ENCODE results near the gene OCA2. TPM values are rescaled to one million over a fixed set of nuclear protein-coding genes. Genes with fewer than 3 reads are reported as not detected.

The OCA2 gene
- total RNA-seq, 1 donor from 2014 or later = 0.79 TPM

GRCh38 chr15:28047277-28047676 is 51.8 kb downstream of the OCA2 start:
- Mint-ChIP-seq H3K27me3 (peaks cover 9% of the 10 kb centered on the region), H3K9me3 (ENCODE audit: low read depth) (peaks cover 7% of the 10 kb centered on the region), H3K4me3 (ENCODE audit: low read depth) (no peak overlapping the region), H3K36me3 (ENCODE audit: insufficient read depth) (no peaks in the 10 kb centered on the region), H3K27ac (no peak overlapping the region), H3K4me1 (ENCODE audit: low read depth) (peaks cover 9% of the 10 kb centered on the region)
- DNase-seq (ENCODE audit: low spot score, unreplicated experiment) = no peak
- TF ChIP-seq, protein P1, sequence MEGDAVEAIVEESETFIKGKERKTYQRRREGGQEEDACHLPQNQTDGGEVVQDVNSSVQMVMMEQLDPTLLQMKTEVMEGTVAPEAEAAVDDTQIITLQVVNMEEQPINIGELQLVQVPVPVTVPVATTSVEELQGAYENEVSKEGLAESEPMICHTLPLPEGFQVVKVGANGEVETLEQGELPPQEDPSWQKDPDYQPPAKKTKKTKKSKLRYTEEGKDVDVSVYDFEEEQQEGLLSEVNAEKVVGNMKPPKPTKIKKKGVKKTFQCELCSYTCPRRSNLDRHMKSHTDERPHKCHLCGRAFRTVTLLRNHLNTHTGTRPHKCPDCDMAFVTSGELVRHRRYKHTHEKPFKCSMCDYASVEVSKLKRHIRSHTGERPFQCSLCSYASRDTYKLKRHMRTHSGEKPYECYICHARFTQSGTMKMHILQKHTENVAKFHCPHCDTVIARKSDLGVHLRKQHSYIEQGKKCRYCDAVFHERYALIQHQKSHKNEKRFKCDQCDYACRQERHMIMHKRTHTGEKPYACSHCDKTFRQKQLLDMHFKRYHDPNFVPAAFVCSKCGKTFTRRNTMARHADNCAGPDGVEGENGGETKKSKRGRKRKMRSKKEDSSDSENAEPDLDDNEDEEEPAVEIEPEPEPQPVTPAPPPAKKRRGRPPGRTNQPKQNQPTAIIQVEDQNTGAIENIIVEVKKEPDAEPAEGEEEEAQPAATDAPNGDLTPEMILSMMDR (IDR thresholded peaks at IDR 0.05; ENCODE audit: unreplicated experiment) = no peak

DNA sequence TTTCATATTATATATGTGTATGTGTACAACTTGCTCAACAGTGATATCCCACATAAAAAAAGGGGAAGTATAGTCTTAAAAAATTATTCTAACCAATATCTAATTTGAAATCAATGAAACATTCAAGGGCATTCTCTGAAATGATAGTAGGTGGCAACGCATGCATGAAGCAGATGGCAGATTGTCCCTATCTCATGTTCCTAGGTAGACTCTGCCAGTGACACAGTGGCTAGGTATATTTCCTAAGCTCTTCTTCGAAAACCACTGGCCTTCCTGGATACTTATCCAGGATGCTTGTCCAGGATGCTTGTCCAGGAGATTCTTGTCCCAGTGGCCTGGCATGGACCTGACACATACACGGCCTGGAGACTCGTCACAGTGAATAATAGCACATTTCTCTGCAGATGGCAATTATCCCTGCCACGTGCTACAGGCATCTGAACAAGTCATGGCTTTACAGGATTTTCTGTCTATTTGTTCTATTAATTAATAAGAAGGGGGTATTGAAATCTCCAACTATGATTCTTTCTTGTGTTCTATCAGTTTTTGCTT is 54.9 kb downstream of the OCA2 start:
- TF ChIP-seq, protein P1 (IDR thresholded peaks at IDR 0.05; ENCODE audit: unreplicated experiment) = no peak
- no peak overlapping the region for H3K27ac Mint-ChIP-seq
- H3K9me3 Mint-ChIP-seq (ENCODE audit: low read depth) = peaks cover 7% of the 10 kb centered on the region
- H3K36me3 Mint-ChIP-seq (ENCODE audit: insufficient read depth) = no peaks in the 10 kb centered on the region
- H3K4me3 Mint-ChIP-seq (ENCODE audit: low read depth) = no peak overlapping the region
- H3K27me3 Mint-ChIP-seq = peaks cover 9% of the 10 kb centered on the region
- peaks cover 9% of the 10 kb centered on the region for H3K4me1 Mint-ChIP-seq (ENCODE audit: low read depth)
- DNase-seq (ENCODE audit: low spot score, unreplicated experiment) = no peak

- H3K27me3 Mint-ChIP-seq = peaks cover 9% of the 10 kb centered on the region
- peaks cover 9% of the 10 kb centered on the region for H3K4me1 Mint-ChIP-seq (ENCODE audit: low read depth)
- H3K4me3 Mint-ChIP-seq (ENCODE audit: low read depth) = no peak overlapping the region
- TF ChIP-seq, protein P1 (IDR thresholded peaks at IDR 0.05; ENCODE audit: unreplicated experiment) = no peak
- no peak overlapping the region for H3K27ac Mint-ChIP-seq
- no peaks in the 10 kb centered on the region for H3K36me3 Mint-ChIP-seq (ENCODE audit: insufficient read depth)
- no peak for DNase-seq (ENCODE audit: low spot score, unreplicated experiment)
- peaks cover 7% of the 10 kb centered on the region for H3K9me3 Mint-ChIP-seq (ENCODE audit: low read depth)
Observed at GRCh38 chr15:28043691-28044091, 55.4 kb downstream of the OCA2 start.

GRCh38 chr15:28037969-28038590 is 61.0 kb downstream of the OCA2 start:
- Mint-ChIP-seq H3K27ac (peak overlapping the region; percentile 5), H3K4me3 (ENCODE audit: low read depth) (no peak overlapping the region), H3K27me3 (no peaks in the 10 kb centered on the region), H3K36me3 (ENCODE audit: insufficient read depth) (no peaks in the 10 kb centered on the region), H3K4me1 (ENCODE audit: low read depth) (peaks cover 3% of the 10 kb centered on the region), H3K9me3 (ENCODE audit: low read depth) (no peaks in the 10 kb centered on the region)
- no peak for DNase-seq (ENCODE audit: low spot score, unreplicated experiment)
- TF ChIP-seq, protein P1 (IDR thresholded peaks at IDR 0.05; ENCODE audit: unreplicated experiment) = no peak

DNA sequence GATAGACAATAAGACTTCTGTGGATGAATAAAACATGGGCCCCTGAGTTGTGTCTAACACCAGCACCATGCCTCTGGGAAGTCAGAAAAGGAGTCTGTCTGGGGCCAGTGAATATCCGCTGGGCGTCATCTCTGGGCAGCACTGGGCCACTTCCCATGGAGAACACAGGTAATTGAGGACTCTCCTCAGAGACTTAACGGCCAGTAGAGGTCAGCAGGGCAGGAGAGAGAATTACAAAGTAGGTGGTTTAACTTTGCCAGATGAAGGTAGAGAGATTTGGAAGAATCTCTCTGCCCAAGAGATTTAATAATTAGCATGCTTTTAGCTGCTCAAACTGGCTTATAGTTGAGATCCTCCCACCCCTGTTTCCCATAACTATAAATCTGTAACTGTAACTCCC is 65.7 kb downstream of the OCA2 start:
- TF ChIP-seq, protein P1 (IDR thresholded peaks at IDR 0.05; ENCODE audit: unreplicated experiment) = no peak
- H3K9me3 Mint-ChIP-seq (ENCODE audit: low read depth) = no peaks in the 10 kb centered on the region
- no peak for DNase-seq (ENCODE audit: low spot score, unreplicated experiment)
- H3K4me1 Mint-ChIP-seq (ENCODE audit: low read depth) = peaks cover 10% of the 10 kb centered on the region
- H3K36me3 Mint-ChIP-seq (ENCODE audit: insufficient read depth) = no peaks in the 10 kb centered on the region
- H3K4me3 Mint-ChIP-seq (ENCODE audit: low read depth) = no peak overlapping the region
- no peak overlapping the region for H3K27ac Mint-ChIP-seq
- H3K27me3 Mint-ChIP-seq = no peaks in the 10 kb centered on the region
